GM19099 (cell line): ENCODE data around the gene ITGB4.

Experiments used
- POLR2A ChIP-seq: IDR thresholded peaks from 3 replicates; pipeline ENCODE4 v1.6.1; 2011; ENCODE audit warnings: low read depth; ENCODE audit not compliant: insufficient read length; ENCODE audit errors: extremely low read depth

Gene ITGB4

DNA sequence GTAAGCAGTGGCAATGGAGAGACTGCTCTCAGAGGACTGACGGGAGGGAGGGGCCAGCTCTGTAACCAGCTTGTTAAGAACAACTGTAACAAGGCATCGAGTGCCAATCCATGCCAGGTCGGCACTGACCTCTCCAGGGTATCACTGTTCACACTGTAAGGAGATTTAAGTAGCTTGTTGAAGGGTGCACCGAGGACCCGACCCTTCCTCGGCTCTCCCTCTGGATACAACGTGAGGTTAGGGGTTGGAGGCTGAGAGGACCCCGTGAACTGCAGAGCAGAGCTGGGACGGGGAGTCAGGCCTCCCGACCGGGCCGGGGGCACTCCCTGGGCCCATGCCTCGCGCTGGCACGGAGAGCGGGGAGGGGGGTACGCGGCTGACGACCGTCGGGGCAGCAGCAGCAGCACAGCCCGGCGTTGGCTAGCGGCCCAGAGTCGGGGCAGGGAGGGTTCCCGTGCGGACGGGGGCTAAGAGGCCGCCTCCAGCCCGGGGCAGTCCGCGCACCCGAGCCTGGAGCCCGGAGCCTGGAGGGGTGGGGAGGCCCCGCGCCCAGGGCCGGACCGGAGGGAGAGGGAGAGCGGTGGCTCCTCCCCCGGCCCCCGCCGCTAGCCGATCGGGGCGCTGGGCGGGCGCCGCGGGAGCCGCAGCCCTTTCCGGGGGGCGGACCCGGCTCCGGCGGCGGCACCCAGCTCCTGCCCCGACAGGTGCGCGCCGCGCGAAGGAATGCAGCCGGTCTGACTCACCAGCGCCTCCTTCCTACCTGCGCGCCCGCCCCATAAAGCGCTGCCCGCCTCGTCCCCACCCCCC, at the start of gene ITGB4:
Gene ITGB4, plus strand, starts transcription at position 804 of the 807 bp plus-strand sequence. CDS start 3,245 bp downstream, outside the sequence.
- no peak for TF ChIP-seq POLR2A

DNA sequence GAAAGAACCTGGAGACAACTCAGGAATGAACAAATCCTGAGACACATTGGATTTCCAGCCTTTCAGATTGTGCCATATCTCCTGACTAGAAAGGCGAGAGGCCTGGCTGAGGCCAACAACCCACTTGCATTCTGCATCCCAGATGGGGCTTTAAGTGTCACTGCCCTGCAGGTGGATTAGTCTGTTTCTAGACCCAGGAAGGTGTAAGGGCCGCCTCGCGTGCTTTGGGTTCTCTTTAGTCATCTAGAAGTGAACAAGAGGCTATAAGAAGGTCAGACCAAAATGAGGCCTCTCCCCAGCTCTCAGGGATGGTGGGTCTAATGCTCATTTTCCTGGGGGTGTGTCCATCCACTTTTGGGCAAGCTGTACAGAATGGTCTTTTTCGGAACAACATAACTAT, 49.2 kb upstream of the ITGB4 start:
- TF ChIP-seq POLR2A: no peak

DNA sequence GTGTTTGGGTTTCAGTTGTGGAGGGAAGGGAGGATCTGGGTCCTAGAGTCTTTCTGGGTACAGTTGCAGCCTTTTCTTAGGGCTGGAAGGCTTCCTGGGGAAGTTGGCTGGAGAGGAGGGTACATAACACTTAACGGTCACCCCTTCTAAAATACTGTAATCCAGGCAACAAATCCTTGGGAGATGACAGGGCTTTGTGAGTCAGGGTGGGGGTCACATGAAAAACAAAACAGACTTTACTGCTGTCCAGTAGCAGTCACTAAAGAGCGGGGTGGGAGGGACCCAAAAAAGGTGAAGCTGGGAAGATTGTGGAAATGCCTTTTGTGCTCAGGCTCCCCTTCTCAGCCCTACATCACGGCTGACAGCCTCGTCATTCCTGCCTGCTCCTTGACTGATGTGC, 47.8 kb upstream of the ITGB4 start:
- TF ChIP-seq POLR2A: no peak

DNA sequence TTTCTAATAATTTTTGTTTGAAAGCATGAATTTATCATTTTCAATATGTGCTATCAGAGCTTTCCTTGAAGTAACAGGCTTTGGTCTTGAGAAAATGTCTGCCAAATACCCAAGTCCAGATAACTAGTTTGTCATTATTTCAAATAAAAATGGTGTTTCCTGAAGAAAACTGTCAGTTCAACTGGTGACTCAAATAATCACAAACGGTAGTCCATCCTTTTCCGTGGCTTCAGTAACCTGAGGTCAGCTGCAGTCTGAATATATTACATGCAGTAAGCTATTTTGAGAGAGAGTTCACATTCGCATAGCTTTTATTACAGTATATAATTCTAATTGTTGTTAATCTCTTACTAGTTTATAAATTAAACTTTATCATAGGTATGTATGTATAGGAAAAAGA, 44.8 kb upstream of the ITGB4 start:
- TF ChIP-seq POLR2A: no peak

DNA sequence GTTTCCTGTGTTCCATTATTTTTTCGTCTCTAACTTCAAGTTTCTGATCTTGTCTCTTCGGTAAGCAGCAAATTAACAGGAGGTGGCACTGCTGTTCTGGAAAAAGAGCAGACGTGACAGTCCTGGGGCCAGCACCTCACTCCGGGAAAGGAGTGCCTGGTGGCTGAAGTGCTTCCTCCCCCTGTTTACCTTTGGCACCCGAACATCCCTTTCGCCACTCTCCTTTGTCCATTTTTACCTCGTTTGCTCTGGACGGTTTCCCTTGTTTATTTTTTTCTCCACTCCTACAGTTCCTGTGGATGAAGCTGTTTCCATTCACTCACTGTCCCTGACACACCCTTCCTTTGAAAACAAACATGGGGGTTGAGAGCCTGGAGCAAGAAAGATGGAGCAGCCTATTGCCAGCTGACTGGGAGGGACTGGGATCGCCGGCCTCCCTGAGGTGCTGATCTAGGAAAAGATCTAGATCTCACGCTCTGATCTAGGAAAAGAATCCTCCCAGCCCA, 41.5 kb upstream of the ITGB4 start:
- TF ChIP-seq POLR2A: no peak

DNA sequence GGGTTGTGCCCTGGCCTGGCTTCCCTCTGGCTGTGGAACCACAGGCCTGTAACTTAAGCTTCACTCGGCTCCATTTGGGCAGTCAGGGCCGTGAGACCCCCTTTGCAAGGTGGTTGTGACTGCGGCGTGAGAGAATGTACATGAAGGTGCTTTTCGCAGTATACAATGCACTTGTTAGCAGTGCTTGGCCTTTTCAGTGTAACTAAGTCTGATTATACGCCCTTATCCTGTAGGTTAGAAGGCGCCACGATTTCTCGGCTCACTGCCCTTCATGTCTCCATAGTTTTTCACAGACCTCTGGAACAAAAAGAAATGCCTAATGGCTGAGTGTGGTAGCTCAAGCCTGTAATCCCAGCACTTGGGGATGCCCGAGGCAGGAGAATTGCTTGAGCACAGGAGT, 40.8 kb upstream of the ITGB4 start:
- TF ChIP-seq POLR2A: no peak

DNA sequence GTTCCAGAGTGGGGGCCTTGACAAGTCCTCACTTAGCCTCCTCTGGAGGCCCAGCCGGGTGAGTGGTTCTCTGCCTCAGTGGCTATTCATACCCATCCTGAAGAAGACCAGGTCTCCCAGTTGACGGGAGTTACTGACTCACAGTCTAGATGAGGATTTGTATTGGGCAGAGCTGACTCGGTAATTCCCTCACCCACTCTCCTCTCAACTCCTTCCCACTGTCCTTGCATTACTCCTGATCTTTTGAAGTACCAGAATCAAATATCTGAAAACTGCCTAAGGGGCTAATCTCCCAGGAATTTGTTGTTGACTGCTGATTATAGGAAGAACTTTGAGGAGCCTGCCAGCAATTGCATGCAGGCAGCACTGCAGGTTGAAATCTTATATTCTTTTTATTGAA, 40.0 kb upstream of the ITGB4 start:
- TF ChIP-seq POLR2A: no peak

DNA sequence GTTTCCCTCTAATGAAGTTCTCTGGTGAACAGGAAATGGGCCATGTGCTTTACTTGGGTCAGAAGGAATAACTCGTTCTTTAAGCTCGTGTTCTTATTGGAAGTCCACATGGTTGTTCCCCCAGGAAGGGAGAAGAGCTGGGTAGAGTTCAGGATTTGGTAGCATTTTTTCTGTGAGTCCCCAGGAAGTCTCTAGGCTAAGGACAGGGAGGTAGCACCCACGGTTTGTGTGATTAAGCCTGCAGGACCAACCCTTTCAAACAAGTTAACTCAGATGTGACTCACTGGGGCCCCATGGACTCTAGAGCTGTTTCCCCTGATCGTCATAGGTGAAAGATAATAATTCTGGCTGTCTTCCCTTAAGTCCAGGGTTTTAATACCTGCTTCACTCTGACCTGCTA, 37.7 kb upstream of the ITGB4 start:
- no peak for TF ChIP-seq POLR2A

GRCh38 chr17:75684249-75684648, 37.0 kb upstream of the ITGB4 start:
- TF ChIP-seq POLR2A: no peak

DNA sequence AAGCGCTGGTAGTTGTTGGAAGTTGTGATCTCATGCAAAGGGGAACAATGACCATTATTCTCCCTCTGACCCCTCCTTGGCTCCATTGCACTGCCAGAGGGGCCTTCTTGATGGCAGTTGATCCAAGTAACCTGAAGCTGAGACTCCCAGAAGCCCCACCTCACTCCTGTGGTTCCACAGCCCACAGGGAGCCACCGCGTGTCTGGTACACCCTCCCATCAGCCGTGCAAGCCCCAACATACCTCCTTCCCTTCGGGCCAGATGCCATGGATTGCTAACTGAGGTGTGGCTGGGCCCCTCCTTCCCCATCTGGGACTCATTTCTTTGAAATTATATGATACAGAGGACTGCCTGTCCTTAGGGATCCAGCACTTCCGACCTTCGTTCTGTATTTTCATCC, 36.3 kb upstream of the ITGB4 start:
- TF ChIP-seq POLR2A: no peak

DNA sequence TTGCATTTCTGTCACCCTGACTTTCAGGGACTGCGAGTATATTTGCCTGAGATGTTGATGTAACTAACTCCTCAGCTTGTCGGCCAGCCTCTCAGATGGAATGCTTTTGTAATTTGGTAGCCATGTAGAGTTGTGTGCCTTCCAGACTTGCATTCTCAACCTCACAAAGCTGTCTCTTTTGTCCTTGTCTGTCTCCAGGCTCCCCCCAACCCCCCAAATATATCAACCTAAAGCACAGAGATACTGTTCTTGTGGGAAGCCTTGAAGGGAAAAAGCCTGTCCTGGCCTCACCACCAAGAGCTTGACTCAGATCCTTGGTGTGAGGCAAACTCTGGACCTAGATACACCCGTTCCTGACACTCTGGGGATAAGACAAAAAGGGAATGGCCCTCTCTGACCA, 35.8 kb upstream of the ITGB4 start:
- no peak for TF ChIP-seq POLR2A

- TF ChIP-seq POLR2A: no peak
These were observed 32.9 kb upstream of the ITGB4 start for GRCh38 chr17:75688209-75688825.

DNA sequence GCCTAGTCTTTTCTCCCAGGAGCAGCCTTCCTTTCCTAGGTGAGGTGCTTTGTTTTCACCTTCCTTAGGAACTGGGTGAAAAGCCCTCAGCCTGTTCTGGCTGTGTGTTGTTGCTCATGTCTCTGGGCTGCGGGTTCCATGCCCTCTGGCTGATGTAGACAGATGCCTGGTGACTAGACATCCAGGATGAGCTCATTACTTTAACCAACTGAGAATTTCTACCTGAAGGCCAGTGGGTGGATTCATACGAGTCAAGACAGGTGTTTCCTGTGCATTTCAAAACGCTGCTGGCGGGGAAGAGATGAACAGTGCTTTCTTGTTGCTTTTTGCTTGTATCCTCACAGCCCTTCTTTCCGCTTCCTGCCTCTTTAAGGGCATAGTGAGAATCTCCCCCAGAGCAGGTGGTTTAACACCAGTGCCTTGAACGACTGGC, 31.8 kb upstream of the ITGB4 start:
- TF ChIP-seq POLR2A: no peak

DNA sequence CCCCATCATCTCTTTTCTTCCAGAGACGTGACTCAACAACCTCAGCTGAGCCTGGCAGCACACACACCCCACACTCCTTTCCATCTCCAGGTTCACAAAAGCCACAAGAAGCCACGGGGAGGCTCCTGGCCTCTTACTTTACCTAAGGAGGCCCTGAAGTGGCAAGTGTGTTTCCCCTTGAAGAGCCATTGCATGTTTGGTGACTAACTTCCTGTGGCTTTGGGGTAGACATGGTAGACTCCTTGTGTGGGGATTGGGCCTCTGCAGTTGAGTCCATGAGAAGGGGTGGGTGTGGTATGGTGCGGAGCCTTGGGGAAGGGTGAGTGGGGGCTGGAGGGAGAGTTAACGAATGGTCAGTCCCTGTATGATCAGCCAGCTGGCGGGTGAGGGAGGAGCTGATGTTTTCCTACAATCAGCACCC, 29.9 kb upstream of the ITGB4 start:
- no peak for TF ChIP-seq POLR2A

DNA sequence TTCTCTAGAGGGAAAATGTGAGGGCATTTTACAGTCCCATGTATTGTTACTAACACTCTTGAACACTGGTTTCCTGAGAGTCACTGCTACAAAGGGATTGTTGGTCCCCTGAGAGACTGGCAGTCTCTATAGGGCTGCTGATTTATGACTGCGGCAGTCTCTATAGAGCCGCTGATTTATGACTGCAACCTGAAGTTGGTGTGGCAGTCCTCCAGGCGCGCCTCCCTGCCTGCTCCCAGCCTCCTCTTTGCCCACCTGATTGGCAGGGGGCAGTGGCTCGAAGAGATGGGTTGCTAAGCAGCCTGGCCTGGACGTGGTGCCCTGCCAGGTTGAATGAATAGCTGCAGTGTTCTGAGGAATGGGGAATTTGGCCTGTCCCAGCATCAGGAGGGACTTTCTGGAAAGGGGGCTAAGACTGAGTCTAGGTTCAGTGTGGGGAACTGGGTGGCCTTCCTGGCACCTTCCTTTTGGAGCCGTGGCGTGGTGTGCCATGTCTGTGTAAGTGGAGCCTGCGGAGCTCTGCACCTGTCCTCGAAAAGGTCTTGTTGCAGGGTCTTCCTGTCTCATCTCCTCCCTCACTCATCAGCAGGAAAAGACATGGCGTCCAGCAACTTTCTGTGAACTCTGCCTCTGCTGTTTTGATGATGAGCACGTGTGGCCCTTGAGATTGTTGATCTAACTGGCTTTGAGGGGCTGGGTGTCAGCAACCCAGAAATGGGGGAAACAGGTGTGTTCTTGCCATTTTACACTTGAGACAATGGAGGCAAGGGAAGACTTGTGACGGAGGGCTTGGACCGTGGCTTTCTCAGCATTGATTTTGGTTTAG, 29.2 kb upstream of the ITGB4 start:
- no peak for TF ChIP-seq POLR2A

- no peak for TF ChIP-seq POLR2A
These were observed 28.3 kb upstream of the ITGB4 start for GRCh38 chr17:75692976-75693375.
